GM21526 (cell line): ENCODE results near the gene QSER1.
"Not testable (repeated sequence)": the region's sequence is repeated elsewhere in the genome, so short reads cannot be mapped to it uniquely, and the experiment has no call there.

Experiments
- ATAC-seq: cut with Tn5 transposase; IDR thresholded peaks from one replicate; pipeline ENCODE4 v1.9.1; 2021; ENCODE audit warnings: moderate library complexity; ENCODE audit not compliant: unreplicated experiment, low FRiP score

The QSER1 gene

DNA sequence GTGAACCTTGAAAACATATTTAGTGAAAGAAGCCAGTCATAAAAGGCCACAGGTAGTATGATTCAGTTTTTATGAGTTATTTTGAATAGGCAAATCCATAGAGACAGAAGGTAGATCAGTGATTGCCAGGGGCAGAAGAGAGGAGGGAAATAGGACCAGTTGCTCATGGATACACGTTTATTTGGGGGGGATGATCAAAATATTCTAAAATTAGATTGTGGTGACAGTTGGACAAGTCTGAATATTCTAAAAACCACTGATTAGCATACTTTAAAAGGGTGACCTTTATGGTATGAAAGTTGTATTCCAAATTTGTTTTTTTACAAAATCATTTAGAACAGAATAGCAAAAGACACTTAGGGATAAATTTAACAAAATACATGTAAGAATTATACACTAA lies 28.6 kb downstream of the QSER1 start:
- no peak for ATAC-seq

DNA sequence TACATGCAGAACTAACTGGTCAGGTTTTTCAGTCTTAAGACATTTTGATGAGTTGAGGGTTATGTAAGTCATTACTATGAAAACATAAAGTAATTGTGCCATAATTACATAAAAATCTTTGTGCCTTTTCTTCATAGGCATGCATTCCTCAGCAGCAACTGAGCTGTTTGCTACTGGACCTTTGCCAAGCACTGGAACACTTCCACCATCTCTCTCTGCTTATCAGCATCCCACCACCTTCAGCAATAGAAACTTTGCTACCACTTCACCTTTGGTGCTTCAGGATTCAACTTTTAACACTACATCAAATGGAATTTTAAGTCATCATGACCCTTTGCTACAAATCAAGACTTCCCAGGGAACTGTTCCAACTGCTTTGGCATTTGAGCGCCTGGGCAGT lies 39.0 kb downstream of the QSER1 start:
- no peak for ATAC-seq

DNA sequence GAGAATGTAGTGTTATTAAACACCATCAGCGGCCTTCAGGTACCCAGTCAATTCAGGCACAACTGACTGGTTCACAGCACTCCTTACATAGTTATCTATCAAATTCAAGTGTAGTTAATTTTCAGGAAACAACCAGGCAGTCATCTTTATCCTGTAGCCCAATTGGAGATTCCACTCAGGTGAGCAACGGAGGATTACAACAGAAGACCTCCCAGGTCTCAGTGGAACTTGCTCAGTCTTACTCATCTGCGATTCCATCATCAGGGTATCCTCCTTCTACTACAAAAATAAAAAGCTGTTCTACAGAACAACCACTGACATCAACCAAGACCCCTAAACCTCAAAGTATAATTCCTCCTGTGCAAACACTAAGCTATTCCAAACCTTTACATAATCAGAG lies 39.6 kb downstream of the QSER1 start:
- ATAC-seq, result no peak

DNA sequence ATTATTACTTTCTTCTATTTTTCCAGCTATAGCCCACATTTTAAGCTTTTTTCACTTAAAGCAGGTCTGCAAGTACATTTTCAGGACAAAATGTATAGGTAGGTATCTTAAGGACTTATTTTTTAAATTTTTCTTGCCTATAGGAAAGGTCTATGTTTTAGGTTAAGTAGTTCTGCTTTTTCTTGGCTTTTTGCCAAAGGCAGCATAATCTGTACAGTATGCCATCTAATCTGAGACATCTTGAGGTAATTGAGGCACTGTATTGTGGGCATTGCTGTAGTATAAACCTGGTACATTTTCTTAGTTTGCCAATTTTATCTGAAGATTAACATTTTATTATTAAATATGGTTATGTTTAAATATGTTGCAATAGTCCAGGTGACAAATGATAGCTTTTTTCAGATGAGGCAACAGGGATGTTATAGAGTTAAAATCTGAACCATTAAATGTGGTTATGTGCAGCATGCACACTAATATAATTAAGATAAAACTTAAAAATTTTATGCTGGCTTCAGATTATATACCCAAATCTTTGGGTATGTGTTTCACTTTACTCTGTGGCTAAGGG lies 42.9 kb downstream of the QSER1 start:
- no peak for ATAC-seq

DNA sequence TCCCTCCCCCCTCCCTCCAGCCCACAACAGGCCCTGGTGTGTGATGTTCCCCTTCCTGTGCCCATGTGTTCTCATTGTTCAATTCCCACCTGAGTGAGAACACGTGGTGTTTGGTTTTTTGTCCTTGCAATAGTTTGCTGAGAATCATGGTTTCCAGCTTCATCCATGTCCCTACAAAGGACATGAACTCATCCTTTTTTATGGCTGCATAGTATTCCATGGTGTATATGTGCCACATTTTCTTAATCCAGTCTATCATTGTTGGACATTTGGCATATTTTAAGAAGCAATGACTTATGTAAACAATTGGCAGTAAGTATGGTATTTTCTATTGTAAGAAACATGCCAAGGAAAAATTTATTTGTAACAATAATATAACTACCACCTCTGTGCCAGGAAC lies 43.6 kb downstream of the QSER1 start:
- ATAC-seq, result not testable (repeated sequence)

DNA sequence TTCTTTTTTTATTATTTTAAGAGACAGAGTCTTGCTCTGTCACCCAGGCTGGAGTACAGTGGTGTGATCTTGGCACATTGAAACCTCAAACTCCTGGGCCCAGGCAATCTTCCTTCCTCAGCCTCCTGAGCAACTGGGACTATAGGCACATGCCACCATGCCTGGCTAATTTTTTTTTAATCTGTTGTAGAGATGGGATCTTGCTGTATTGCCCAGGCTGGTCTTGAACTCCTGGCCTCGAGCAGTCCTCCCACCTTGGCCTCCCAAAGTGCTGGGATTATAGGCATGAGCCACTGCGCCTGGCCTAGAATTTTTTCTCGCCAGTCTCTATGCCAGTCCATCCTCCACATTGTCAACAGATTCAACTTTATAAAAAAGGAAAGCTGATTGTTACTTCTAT lies 44.7 kb downstream of the QSER1 start:
- ATAC-seq, result not testable (repeated sequence)

DNA sequence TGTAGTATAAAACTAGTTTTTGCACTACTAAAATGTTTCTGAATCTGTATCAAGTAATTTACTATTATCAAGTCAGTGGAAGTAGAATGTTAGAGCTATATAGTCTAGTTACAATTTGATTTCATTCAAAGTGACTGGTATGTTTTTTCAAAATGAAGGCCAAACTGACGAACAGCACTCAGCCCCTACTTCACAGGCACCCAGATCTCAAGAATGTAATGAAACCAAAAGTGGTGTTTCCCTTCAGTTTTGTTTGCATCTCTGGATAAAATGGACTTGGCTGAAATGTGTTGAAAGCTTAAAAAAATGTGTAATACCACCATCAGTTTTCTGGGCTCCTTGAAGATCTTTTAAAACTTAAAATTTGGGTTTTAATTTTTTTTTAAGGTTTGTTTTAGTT lies 46.4 kb downstream of the QSER1 start:
- ATAC-seq, result peak; percentile 62

DNA sequence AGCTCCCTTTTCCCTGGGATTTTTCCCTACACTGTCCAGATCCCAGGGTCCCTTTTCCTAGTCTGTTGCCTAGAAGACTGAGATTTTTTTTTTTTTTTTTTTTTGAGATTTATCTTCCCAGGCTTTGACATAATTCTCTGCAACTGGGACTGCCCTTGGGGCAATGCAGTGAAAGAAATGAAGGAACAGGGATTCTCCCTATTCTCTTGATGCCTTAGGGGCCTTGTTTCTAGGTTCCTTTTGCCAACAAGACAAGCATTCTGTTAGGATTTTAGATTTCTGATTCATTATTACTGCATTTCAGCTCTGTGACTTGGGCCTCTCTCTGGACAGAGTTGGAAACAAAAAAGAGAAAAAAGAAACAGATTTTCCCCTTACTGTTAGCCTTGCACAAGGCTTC lies 47.3 kb downstream of the QSER1 start:
- no peak for ATAC-seq

DNA sequence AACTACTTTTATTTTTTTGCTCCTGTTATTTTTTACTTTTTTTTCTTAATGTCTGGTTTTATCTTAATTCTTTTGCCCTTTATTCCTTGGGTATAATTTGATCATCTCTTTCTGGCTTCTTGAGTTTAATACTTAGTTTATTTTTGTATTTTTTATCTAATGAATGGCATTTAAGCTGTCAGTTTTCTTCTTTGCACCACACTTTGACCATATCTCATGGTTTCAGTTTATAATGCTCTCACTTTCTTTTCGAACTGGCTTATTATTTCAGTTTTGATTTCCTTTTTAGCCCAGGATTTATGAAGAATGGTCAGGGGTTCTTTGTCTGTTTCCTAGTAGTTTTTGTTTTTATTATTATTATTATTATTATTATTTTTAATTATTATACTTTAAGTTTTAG lies 48.3 kb downstream of the QSER1 start:
- peak; percentile 55 for ATAC-seq

DNA sequence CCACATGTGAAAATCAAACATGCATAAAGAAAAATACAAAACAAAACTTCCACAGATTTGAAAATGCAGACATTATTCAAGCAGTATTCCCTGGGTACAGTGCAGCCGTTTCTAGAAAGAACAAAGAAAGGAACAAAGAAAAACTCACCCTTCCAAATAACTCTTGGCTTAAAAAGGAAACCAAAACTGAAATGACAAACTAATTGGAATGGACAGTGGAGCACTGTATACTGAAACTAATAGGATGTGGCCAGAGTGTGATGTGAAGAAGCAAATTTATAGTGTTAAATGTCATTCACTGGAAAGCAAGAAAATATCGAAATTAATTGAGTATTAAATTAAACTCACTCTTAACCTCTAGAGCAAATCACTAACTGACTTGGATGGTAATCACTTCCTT lies 55.4 kb downstream of the QSER1 start:
- ATAC-seq, result no peak

DNA sequence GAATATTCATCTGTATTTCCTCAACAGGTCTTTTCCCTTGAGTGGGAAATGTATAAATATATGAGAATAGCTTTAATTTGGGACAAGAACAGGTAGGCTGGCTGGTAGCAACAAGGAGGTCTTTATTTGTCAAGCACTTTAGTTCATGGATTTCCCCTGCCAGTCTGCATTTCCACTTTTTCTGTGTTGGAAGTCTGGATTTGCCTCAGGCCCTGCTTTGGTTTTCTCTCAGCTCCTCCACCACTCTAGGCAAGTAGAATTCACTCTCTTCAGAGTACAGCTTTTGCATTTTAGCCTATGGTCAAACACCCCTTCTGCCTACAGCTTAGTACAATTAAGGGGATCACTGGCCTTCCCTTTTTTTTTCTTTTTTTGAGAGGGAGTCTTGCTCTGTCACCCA lies 57.1 kb downstream of the QSER1 start:
- ATAC-seq, result no peak

DNA sequence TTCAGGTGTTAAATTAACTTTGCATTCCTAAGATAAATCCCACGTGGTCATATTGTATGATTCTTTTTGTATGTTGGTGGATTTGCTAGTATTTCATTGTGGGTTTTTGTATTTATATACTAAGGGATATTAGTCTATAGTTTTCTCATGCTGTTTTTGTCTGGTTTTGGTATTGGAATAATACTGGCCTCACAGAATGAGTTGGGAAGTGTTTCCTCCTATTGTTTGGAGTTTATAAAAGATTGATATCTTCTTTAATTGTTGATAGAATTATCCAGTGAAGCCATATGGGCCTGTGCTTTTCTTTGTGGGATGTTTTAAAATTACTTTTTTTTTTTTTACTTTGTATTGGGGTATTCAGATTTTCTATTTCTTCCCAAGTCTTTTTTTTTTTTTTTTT lies 59.8 kb downstream of the QSER1 start:
- no peak for ATAC-seq

DNA sequence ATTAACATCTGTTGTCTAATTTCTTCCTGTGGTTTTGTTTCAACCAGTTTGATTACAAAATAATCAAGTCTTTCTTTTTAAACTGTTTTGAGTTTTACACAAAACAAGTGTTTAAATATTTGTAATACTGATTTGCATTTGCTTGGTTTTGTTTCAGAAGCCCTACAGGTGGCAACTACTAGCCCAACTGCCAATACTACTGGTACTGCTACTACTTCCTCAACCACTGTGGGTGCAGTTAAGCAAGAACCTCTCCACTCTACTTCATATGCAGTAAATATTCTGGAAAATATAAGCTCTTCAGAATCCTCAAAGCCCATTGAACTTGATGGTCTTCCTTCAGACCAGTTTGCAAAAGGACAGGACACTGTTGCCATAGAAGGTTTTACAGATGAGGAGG lies 61.1 kb downstream of the QSER1 start:
- no peak for ATAC-seq

DNA sequence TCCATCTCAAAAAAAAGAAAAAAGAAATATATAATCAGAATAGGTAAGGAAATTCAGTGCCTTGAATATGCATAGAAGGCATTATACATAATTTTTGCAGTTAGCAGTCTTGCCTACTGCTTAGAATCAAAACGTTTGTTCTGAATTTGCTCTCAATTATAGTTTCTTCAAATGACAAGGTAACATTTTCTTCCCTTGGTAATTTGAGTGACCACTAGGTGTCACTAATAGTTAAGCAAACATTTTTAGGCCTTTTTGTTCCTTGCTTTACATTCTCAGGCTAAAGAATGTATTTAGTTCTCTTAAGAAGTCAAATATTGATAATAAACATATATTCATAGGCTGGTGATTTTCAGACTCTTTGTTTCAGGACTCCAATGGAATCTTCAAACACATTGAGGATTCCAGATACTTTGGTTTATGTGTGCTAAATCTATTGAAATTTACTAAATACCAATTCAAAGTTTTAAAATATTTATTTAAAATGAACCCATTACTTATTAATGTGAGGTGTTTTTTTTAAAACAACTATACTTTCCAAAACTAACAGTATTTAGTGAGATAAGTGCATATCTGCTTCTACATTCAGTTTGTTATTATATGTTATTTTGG lies 68.0 kb downstream of the QSER1 start:
- ATAC-seq, result no peak

DNA sequence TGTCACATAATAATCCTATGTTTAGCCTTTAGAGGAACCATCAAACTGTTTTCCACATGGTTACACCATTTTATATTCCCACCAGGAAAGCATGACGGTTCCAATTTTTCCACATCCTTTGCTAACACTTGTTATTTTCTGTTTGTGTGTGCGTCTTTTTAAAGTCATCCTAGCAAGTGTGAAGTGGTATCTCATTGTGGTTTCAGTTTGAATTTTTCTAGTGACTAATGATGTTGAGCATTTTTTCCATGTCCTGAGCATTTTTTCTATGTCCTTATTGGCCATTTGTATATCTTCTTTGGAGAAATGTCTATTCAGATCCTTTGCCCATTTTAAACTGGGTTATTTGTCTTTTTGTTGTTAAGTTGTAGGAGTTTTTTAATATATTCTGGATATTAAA lies 69.4 kb downstream of the QSER1 start:
- no peak for ATAC-seq

DNA sequence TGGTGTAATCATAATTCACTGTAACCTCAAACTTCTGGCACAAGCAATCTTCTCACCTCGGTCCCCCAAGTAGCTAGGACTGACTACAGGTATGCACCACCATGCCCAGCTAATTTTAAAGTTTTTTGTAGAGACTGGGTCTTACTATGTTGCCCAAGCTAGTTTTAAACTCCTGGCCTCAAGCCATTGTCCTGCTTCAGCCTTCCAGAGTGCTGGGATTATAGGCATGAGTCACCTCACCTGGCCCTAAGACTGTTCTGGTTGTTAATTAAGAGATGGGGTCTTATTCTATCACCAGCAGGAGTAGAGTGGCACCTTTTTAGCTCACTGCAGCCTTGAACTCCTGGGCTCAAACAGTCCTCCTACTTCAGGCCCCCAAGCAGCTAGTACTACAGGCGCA lies 71.1 kb downstream of the QSER1 start:
- ATAC-seq, result no peak

DNA sequence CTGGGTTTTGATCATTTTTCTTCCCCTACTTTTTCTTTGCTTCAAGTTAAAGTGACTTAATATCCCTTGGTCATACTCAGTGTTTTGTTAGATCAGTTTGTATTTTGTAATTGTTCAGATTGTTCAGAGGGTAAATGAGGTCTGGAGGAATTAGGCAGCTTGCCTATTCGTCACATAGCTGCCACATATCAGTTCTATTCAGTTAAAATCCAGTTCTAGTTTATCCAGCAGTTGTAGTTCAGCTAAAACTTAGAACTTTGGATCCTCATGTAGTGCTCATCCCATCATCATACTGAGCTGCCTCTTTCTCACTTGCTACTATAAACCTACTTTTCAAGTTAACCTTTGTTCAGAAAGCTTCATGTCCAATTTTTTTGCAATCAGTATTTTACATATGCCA lies 75.9 kb downstream of the QSER1 start:
- ATAC-seq, result no peak

DNA sequence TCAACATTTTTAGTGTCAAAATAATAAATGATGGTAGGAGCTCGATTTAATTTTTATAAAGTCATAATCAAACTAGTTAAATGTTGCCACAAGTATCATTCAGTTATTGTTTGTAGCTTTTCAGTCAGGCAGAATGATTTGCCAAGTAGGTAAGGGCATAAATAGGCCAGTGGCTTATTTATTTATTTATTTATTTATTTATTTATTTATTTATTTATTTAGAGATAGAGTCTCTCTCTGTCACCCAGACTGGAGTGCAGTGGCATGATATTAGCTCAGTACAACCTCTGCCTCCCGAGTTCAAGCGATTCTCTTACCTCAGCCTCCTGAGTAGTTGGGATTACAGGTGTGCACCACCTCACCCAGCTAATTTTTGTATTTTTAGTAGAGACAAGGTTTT lies 79.6 kb downstream of the QSER1 start:
- not testable (repeated sequence) for ATAC-seq

DNA sequence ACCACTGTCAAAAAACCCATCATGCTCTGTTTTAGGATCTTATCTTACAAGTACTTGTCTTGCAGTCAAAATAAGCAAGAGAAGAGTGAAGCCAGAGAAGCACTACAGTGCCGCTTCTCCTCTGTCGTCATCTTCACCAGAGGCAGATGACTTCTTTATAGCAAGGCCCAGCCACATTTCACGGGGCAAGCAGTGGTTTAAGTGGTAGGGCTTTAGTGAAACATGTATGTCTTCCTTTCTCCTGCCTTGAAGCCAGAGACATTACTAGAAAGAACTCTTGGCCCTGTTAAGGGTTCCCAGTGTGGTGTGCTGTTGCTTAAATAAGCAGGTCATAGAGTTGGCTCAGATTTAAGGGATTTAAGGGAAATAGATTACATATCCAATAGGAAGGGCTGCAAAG lies 80.2 kb downstream of the QSER1 start:
- no peak for ATAC-seq

DNA sequence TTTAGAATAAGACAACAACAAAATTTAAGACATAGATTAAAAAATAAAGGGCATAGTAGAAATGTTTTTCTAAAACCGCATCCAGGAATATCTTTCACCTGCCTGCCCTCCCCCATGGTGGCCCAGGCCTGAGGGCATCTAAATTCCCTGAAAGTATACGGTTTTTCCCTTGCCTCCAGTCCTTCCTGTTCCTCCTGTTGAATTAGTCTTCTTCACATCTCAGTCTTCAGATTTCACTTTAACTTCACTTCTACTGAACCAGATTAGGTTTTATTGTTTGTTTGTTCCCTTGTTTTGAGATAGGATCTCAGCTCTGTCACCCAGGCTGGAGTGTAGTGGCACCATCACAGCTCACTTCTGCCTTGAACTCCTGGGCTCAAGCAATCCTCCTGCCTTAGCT lies 90.0 kb downstream of the QSER1 start:
- ATAC-seq, result no peak

DNA sequence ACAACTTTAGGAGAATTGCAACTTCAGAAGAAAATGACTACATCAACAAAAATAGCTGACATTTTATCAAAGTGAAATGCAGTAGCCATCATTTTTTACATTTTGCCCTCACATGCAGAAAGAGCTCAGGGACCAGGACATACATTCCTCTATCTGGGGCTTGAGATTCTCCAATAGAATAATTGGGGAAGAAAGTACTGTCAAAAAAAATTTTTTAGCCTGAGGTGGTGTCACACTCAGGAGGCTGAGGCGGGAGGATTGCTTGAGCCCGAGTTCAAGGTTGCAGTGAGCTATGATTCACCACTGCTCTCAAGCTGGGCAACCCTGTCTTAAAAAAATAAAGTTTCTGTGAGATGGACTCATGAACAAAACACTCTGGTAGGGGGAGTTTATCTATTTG lies 90.9 kb downstream of the QSER1 start:
- no peak for ATAC-seq

DNA sequence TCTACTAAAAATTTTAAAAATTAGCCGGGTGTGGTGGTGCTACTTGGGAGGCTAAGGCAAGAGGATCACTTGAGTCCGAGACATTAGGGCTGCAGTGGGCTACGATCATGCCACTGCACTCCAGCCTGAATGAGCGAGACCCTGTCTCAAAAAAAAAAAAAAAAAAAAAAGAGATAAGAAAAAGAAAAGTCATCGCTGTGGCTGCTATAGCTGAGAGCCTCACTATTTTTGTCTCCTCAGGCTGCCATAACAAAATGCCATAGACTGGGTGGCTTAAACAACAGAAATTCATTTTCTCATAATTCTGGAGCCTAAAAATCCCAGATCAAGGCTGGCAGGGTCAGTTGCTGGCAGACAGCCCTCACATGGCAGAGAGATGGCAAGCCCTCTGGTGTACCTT lies 93.0 kb downstream of the QSER1 start:
- no peak for ATAC-seq

DNA sequence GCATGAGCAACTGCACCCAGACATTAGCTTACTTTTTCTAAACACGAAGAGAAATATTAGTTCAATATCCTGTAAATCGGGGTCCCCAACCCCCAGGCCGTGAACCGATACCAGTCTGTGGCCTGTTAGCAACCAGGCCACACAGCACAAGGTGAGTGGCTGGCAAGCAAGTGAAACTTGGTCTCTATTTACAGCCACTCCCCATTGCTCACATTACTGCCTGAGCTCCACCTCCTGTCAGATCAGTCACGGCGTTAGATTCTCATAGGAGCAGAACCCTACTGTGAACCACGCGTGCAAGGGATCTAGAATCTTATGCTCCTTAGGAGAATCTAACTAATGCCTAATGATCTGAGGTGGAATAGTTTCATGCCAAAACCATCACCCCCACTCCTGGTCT lies 95.2 kb downstream of the QSER1 start:
- ATAC-seq, result no peak
